Thyroid gland (tissue), 4 donors: ENCODE results near the gene GPR157. TPM values are rescaled to one million over a fixed set of nuclear protein-coding genes. Genes with fewer than 3 reads are reported as not detected.

Experiments used
- DNase-seq, 2 donors: peaks; one replicate each; pipeline ENCODE4 v3.0.0-alpha.2; 2019
- H3K27ac ChIP-seq, 3 donors: fragments of 200-600 bp; sonication (generic); 1 replicate in 2 of 3; 2 replicates in 1 of 3; pipeline ENCODE4 v1.5.1; 2016 to 2019; ENCODE audit warnings: mild to moderate bottlenecking in 1 of 3, moderate library complexity in 1 of 3
- H3K27me3 ChIP-seq: fragments of 200-600 bp; sonication (generic); one replicate; pipeline ENCODE4 v1.5.1; 2019
- H3K36me3 ChIP-seq, 2 donors: fragments of 200-600 bp; sonication (generic); one replicate each; pipeline ENCODE4 v1.5.1; 2016 to 2019
- H3K4me1 ChIP-seq, 2 donors: fragments of 200-600 bp; sonication (generic); one replicate each; pipeline ENCODE4 v1.5.1; 2017 to 2019
- H3K4me3 ChIP-seq, 3 donors: fragments of 200-600 bp; sonication (generic); replicated peaks in 1 of 3; 1 replicate in 2 of 3; 2 replicates in 1 of 3; pipeline ENCODE4 v1.5.1; 2016; ENCODE audit warnings: mild to moderate bottlenecking in 1 of 3
- H3K9me3 ChIP-seq: fragments of 200-600 bp; sonication (generic); one replicate; pipeline ENCODE4 v1.5.1; 2017
- CTCF ChIP-seq, 6 experiments: fragments of 200-600 bp in 3 of 6; fragments of 450-650 bp in 3 of 6; sonication (generic) in 3 of 6; IDR thresholded peaks; one replicate each; pipeline ENCODE4 v1.5.1; 2016 to 2019; ENCODE audit warnings: antibody characterized with exemption in 6 of 6, mild to moderate bottlenecking in 2 of 6, inconsistent platforms in 1 of 6, moderate library complexity in 1 of 6
- POLR2A ChIP-seq, 2 donors: fragments of 450-650 bp; IDR thresholded peaks; one replicate each; pipeline ENCODE4 v1.6.1; 2017; ENCODE audit warnings: antibody characterized with exemption in 2 of 2, mild to moderate bottlenecking in 2 of 2, moderate library complexity in 1 of 2
- WGBS, 2 donors: methylation state at CpG; one replicate each; pipeline ENCODE4 v1.1.5; 2017; 5-methylcytosine and 5-hydroxymethylcytosine counted together
- intact Hi-C: fragments of 100-400 bp; cut with DNase I; formaldehyde crosslinking; loops from one replicate; pipeline ENCODE4 v1.15.1; 2023
- total RNA-seq, 4 donors: library from RNA; depleted of rRNA; stranded (reverse); fragments of >200 nt; gene quantifications; one replicate each; pipeline ENCODE4 v1.2.3, GENCODE V29; 2016

GPR157 gene
- total RNA-seq, 4 donors from 2014 or later: 5.6 to 10.4 (median 7.3) TPM

GRCh38 chr1:9121496-9122409, 7.1 kb downstream of the GPR157 start:
- Histone ChIP-seq H3K36me3 (no peaks in the 10 kb centered on the region), H3K27me3 (no peaks in the 10 kb centered on the region), H3K4me3 (no peak overlapping the region), H3K4me1 (peaks cover 18 to 36% of the 10 kb centered on the region in 2 donors), H3K27ac (peak overlapping the region in 2 of 3 donors; percentile 19 to 21), H3K9me3 (no peaks in the 10 kb centered on the region)
- TF ChIP-seq POLR2A (IDR thresholded peaks at IDR 0.05) (no peak), CTCF (IDR thresholded peaks at IDR 0.05) (no peak)
- WGBS, 2 donors: 83% methylated on average over 19 to 21 of the region's 22 CpGs
- peak in 1 of 2 donors; percentile 38 for DNase-seq
- intact Hi-C loops: no loop called here

GRCh38 chr1:9120312-9120958, 8.5 kb downstream of the GPR157 start:
- TF ChIP-seq CTCF (IDR thresholded peaks at IDR 0.05): no peak
- no peak for TF ChIP-seq POLR2A (IDR thresholded peaks at IDR 0.05)
- H3K4me3 ChIP-seq: no peak overlapping the region
- peak in 1 of 2 donors; percentile 19 for DNase-seq
- H3K4me1 ChIP-seq: peaks cover 10 to 25% of the 10 kb centered on the region in 2 donors
- 80 to 87% methylated on average over 8 to 9 of the region's 9 CpGs for WGBS, 2 donors
- H3K27ac ChIP-seq: peak overlapping the region; percentile 56 to 63 (median 59)
- no peaks in the 10 kb centered on the region for H3K9me3 ChIP-seq
- H3K36me3 ChIP-seq: no peaks in the 10 kb centered on the region
- no peaks in the 10 kb centered on the region for H3K27me3 ChIP-seq
- intact Hi-C loops: no loop called here

GRCh38 chr1:9119745-9120144, 9.2 kb downstream of the GPR157 start:
- no peak for TF ChIP-seq CTCF (IDR thresholded peaks at IDR 0.05)
- no peak for TF ChIP-seq POLR2A (IDR thresholded peaks at IDR 0.05)
- Histone ChIP-seq H3K4me3 (no peak overlapping the region), H3K9me3 (no peaks in the 10 kb centered on the region), H3K27me3 (no peaks in the 10 kb centered on the region), H3K4me1 (peaks cover 10 to 25% of the 10 kb centered on the region in 2 donors), H3K27ac (peak overlapping the region; percentile 56 to 63 (median 59)), H3K36me3 (no peaks in the 10 kb centered on the region)
- DNase-seq: peak; percentile 87 to 89
- WGBS, 2 donors: 35 to 45% methylated on average over 7 to 9 of the region's 9 CpGs
- intact Hi-C loops: no loop called here

GRCh38 chr1:9118186-9118585, 10.7 kb downstream of the GPR157 start:
- no peak for DNase-seq
- no peaks in the 10 kb centered on the region for H3K9me3 ChIP-seq
- H3K36me3 ChIP-seq: no peaks in the 10 kb centered on the region
- TF ChIP-seq POLR2A (IDR thresholded peaks at IDR 0.05) (no peak), CTCF (IDR thresholded peaks at IDR 0.05) (no peak)
- H3K27me3 ChIP-seq: no peaks in the 10 kb centered on the region
- intact Hi-C loops: no loop called here
- H3K27ac ChIP-seq: no peak overlapping the region
- WGBS, 2 donors: 91% methylated on average over 4 to 7 of the region's 7 CpGs
- peaks cover 10 to 25% of the 10 kb centered on the region in 2 donors for H3K4me1 ChIP-seq
- no peak overlapping the region for H3K4me3 ChIP-seq
